Measurements from ENCODE around the gene ANO9. TPM values are rescaled to one million over a fixed set of nuclear protein-coding genes. Genes with fewer than 3 reads are reported as not detected.
"Not testable (repeated sequence)": the region's sequence is repeated elsewhere in the genome, so short reads cannot be mapped to it uniquely, and the experiment has no call there.

Gene ANO9
- total RNA-seq, 1 donor from 2014 or later, result 0.38 TPM

DNA sequence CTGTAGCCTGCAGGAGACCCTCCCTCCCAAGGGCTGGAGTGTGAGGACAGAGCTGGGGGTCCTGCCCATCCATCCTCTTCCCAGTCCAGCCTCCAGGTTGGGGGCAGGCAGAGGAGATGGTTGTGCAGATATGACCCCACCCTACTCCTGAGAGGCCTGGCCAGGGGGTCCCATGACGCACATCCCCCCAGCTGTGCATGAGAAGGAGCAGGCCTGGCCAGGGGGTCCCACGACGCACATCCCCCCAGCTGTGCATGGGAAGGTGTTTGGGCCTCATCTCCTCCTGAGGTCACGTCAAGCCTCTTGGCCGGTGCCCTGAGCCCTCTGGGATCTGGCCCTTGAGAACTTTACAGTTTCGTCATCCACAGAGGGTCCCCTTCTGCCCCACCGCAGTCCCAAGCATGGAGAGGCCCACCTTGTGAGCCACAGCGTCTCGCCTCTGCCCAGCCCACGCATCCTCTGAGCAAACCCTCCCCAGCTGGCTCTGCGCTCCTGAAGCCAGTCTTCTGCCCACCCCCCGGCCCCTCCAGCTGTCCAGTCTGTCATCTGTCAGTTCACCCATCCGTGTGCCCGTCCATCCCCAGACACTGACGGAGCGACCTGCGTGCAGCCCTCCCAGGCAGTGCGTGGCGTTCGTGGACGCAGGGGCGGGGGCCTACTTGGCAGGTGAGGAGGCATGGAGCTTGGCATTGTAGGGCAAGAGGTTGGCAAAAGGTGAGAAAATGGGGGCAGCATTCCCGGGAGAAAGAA lies 2.3 kb downstream of the ANO9 start:
- DNase-seq (ENCODE audit: low spot score), result no peak

DNA sequence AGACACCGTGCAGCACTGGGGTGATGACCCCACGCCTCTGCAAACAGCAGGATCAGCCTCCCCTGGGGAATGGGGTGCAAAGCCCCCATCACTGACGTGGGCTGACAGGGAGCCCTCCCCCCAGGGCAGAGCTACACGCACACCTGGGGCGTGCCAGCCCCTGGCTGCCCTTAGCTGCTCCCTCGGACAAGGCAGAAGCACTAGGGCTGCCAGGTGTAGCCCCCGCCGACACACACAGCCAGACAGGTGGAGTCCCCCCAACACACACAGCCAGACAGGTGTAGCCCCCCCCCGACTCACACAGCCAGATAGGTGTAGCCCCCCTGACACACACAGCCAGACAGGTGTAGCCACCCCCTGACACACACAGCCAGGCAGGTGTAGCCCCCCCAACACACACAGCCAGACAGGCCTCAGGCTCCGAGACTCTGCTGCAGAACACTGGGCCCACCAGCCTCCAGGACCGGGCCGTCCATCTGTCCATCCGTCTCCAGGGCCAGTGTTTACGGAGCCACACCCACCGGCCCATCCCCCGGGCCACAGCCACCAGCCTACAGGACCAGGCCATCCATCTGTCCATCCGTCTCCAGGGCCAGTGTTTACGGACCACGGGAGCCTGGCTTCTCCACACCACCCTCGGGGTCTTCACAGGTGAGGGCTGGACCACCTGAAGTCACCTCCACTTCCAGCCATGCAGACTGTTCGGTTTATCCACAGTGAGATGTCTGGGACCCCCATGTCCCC lies 3.5 kb downstream of the ANO9 start:
- no peak for DNase-seq (ENCODE audit: low spot score)
- intact Hi-C loops (cut with DNase I), result no loop called here

More for the DNA sequence above, 2.3 kb downstream of the ANO9 start:
- intact Hi-C loops (cut with DNase I), result no loop called here

DNA sequence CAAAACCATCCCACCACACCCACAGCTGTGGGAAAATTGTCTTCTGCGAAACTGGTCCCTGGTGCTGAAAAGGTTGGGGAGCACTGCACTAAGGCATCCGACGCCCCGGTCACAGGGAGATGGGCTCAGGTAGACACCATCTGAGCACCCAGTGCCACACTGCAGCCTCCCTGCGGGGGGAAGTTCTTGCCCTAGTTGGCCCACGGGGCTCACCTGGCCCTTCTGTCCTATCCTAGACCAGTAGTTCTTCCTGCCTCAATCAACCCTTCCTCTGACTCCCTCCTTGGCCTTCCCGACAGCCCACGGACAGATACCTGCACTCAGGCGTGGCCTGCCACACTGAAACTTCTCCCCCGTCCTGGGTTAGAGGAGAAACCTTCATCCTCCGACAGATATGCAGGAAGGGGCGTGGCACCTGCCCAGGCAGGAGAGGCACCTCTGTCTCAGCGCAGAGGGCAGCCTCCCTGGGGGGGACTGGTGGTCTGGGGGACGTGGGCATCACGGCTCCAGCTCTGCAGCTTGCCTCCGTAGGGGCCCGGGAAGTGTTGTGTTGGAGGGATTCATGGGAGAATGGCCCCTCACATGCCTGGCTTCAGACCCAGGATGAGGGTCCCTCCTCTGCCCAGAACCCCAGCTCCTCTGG lies 4.5 kb downstream of the ANO9 start:
- intact Hi-C loops (cut with DNase I), result no loop called here
- no peak for DNase-seq (ENCODE audit: low spot score)

DNA sequence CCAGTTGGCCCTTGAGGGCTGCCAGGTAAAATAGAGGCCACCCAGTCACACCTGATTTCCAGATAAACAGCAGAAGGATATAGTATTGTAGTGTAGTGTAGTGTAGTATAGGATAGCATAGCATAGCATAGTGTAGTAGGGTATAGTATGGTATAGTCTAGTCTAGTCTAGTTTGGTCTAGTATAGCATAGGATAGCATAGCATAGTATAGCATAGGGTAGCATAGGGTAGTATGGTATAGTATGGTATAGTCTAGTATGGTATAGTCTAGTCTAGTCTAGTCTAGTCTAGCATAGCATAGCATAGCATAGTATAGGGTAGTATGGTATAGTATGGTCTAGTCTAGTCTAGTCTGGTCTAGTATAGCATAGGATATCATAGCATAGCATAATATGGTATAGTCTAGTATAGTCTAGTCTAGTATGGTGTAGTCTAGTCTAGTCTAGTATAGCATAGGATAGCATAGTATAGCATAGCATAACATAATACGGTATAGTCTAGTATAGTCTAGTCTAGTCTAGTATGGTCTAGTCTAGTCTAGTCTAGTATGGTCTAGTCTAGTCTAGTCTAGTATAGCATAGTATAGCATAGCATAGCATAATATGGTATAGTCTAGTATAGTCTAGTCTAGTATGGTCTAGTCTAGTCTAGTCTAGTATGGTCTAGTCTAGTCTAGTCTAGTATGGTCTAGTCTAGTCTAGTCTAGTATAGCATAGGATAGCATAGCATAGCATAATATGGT lies 6.6 kb downstream of the ANO9 start:
- intact Hi-C loops (cut with DNase I); DNase-seq (ENCODE audit: low spot score): not testable (repeated sequence)

DNA sequence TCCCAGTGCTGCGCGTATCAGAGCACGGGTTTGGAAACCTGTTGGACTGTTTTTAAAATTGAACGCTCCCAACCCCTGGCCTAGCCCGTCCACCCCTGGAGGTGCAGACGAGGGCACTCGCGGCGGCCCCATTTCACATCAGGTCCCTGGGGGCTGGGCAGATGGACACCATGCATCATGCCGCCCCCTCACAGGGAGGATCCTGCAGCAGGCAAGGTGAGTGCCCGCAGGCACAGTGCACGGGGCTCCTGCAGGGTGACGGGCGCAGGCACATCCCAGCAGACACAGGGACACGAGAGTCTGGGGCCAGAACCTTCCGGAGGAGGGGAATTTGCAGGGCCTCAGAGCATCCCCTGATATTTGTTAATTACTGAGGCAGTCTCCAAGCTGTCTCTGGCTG lies 7.3 kb downstream of the ANO9 start:
- no peak for DNase-seq (ENCODE audit: low spot score)
- intact Hi-C loops (cut with DNase I), result no loop called here

DNA sequence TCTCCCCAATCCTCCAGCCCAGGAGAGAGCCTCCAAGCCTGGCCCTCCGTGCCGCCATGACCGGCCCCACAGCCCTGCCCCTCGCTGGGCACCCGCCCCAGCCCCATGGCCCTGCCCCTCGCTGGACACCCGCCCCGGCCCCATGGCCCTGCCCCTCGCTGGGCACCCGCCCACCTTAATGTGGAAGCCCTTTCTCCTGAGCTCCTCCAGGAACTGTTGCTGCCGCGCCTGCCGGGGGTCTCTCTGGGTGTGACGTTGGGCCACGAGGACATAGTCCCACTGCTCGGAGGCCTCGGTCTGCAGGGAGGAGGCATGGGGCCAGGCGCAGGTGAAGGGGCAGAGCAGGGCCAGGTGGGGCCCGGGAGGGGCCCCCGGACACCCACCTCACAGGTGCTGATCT lies 8.2 kb downstream of the ANO9 start:
- DNase-seq (ENCODE audit: low spot score), result no peak
- intact Hi-C loops (cut with DNase I), result no loop called here

DNA sequence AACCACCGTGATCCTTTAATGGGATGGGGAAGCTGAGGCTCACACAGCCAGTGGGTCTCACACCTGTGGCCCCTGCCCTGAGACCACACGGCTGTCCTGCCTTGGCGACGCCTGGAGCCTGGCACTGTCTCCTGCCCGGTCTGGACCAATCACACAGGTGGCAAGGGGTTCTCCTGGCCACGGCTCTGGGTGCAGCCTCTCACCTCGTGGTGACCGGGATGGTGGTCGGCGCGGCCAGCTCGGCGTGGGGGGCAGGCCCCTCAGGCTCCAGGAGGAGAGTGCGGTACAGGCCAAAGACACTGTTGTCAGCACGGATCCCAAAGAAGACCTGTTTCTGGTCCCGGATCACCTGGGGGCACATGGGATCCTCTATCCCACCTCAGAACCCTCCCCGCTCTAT lies 8.7 kb downstream of the ANO9 start:
- no peak for DNase-seq (ENCODE audit: low spot score)

DNA sequence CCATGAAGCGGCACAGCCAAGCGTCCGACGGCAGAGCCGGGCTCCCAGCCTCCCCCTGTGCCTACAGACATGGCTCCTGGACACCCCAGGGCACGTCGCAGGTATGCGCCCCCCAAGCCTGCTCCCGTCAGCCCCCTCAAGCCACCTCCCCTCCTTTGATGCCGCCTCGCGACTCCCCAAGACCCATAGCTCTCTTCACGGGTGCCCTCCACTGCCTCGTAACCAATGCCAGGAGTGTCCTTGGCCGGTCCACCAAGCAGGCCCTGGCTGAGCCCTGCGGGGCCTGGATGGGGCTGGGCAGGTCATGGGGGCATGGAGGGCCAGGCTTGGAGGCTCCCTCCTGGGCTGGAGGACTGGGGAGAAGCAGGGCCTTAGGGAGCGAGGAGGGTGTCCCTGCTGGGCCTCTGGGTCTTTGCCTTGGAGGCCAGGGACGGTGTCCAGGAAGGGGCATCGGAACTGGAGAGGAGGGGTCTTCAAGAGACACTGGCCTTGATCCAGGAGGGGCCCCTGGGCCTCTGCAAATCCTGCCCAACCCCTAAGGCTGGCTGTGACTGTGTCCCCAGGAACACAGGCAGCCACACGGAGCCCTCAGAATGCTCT lies 9.2 kb downstream of the ANO9 start:
- intact Hi-C loops (cut with DNase I), result no loop called here
- DNase-seq (ENCODE audit: low spot score), result no peak

More for the DNA sequence above, 8.7 kb downstream of the ANO9 start:
- intact Hi-C loops (cut with DNase I), result no loop called here

DNA sequence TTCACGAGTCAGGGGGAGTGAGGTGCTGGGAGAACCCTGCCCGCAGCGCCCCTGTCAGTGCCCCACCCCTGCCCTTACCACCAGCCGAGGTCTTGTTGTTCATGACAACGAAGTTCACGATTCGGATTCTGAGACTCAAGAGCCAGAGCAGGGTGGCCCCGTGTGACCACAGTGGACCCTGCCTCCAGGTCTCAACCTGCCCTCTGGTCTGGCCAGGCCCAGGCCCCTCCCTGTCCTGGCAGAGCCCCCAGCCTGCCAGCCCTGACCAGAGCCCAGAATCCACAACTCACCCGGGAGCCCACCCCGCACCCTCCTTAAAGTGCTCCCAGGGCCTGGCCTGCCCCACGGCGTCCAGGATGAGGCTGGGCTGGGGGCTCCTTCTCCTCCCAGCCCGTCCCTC lies 9.9 kb downstream of the ANO9 start:
- no peak for DNase-seq (ENCODE audit: low spot score)
- intact Hi-C loops (cut with DNase I), result no loop called here

DNA sequence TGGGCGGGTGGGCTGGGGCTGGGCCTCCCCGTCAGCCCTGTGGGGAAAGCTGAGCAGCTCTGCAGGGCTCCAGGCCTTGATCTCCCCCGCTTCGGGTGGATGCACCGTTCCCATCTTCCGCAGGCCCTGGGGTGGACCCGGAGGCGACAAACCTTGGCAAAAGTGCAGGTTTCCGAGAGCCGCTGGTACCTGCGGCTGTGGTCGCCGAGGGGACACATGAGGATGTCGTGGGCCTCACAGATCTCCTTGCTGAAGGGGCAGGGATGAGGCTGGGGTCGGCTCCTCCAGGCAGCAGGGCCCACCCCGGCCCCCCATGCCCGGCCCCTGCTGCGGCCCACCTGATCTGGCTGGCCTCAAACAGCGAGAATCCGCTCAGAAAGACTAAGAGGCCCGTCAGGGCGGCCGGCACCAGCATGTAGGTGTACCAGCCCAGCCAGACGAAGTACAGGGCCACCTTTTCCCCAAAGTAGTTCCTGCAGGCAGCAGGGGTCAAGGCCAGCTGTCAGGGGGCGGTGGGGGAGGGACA lies 11.8 kb downstream of the ANO9 start:
- intact Hi-C loops (cut with DNase I), result no loop called here
- DNase-seq (ENCODE audit: low spot score), result no peak

DNA sequence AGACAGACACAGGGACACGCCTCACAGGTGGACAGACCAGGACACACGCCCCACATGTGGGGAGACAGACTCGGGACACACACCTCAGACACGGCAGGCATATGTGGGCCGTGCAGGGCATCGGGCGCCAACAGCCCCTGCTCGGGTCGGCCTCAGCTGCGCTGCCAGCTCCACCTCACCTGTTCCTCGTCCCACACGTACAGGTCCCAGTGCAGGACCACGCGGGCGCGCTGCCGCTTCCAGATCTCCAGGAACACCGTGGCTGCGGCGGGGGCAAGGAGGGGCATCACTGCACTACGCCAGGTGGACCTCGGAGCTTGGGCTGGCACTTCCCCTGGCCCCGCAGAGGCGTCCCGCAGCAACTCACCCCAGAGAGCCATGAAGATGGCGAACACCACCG lies 12.4 kb downstream of the ANO9 start:
- no peak for DNase-seq (ENCODE audit: low spot score)
- intact Hi-C loops (cut with DNase I), result no loop called here

DNA sequence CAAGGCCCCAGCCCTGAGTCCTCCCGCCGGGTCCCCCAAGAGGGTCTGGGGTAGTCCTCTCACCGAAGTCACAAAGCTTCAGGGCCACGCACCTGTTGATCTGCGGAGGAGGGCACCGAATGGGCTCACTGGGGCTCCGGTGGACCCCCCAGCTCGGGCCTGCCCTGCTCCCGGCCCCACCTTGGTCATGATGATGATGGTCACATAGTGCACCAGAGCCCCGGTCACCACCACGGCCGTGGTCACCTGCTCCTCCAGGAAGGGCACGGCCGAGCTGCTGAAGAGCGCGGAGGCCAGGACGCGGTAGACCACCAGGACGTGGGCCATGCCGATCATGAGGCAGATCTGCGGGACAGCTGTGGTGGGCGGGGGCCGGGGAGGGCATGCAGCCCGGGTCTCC lies 13.5 kb downstream of the ANO9 start:
- no peak for DNase-seq (ENCODE audit: low spot score)
- intact Hi-C loops (cut with DNase I), result no loop called here

DNA sequence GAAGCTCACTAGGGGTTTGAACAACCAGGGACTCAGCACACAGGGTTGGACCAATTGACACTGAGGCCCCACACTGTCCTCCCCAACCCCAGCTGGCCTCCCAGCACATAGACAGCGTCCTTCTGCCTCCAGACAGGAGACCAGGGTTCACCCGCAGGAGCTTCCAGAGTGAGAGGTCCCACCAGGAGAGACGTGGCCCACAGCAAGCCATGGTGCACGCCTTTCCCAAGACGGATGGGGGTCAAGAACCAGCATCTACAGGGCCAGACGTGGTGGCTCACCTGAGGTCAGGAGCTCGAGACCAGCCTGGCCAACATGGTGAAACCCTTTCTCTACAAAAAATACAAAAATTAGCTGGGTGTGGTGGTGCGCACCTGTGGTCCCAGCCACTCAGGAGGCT lies 15.0 kb downstream of the ANO9 start:
- intact Hi-C loops (cut with DNase I), result no loop called here
- no peak for DNase-seq (ENCODE audit: low spot score)

DNA sequence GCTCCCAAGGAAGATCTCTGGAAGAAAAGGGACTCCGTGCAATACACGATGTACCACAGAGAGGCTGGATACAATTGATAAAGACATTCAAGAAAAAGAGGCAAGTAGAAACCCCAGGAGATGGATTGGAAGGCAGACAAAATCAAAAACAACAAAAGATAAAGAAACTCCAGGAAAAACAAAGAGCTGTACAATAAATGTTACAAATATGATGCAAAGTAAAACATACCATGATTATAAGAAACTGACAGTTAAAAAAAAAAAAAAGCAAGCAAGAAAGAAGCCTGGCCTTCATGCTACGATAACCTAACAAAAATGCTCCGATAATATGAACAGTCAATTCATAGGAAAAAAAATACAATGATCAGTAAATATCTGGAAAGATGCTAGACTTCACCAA lies 16.5 kb downstream of the ANO9 start:
- intact Hi-C loops (cut with DNase I), result no loop called here
- DNase-seq (ENCODE audit: low spot score), result no peak

DNA sequence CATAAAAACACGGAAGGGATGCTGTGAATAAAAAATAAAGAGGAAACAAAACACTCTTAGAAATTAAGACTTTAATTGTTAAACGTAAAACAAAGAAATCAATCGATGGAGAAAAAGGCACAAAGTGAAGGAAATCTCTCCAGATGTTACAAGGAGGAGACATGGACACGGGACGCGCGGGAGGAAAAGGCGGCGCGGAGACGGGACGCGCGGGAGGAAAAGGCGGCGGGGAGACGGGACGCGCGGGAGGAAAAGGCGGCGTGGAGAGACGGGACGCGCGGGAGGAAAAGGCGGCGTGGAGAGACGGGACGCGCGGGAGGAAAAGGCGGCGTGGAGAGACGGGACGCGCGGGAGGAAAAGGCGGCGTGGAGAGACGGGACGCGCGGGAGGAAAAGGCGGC lies 17.0 kb downstream of the ANO9 start:
- intact Hi-C loops (cut with DNase I); DNase-seq (ENCODE audit: low spot score): not testable (repeated sequence)

DNA sequence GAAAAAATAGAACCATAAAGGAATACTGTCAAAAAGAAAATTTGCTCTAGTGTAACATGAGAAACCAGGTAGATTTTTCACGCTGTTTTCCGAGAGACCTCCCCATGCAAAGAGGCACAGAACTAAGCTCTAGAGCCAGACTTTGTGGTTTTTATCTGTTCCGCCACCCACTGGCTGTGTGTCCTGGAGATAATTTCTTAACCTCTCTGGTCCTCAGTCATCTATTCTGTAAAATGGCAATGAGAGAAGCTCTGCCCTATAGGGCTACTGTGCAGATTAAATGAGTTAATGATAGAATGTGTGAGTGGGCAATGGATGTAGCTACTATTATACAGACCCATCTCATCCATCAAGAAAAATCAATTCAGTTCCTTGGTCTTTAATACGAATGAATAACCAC lies 17.6 kb downstream of the ANO9 start:
- DNase-seq (ENCODE audit: low spot score), result no peak
- intact Hi-C loops (cut with DNase I), result no loop called here

DNA sequence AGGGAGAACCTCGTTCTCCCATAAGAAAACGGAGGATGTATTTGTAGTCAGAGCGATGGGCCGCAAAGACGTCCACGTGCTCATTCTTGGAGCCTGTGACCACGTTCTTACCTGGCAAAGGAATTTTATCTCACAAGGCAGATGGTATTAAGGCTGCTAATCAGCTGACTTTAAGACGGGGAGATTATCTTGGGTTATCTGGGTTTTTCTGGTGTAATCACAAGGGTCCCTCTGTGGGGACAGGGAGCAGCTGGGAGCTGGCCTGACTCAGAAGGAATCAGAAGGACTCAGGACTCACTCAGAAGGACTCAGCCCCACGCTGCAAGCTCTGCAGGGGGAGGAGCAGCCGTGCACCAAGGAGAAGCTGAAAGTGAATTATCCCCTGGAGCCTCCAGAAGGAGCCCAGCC lies 19.6 kb downstream of the ANO9 start:
- DNase-seq (ENCODE audit: low spot score), result no peak
- intact Hi-C loops (cut with DNase I), result no loop called here

DNA sequence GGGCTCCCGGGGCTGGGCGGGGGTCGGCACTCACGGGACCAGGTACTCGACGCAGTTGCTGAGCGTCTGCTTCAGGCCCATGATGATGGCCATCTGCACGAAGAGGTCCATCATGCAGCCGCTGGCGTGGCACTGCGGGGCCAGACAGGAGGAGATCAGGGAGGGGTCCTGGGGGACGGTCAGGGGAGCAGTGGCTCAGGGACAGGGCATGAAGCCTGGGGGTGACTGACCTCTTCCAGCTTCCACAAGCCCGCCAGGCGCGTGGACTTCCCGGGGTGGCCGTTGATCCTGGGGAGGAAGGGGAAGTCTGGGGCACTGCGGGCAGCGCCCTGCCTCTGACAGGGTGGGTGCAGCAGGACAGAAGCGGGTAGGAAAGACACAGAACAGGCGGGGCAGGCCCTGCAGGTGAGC lies 20.9 kb downstream of the ANO9 start:
- intact Hi-C loops (cut with DNase I), result no loop called here
- DNase-seq (ENCODE audit: low spot score), result peak; percentile 67

DNA sequence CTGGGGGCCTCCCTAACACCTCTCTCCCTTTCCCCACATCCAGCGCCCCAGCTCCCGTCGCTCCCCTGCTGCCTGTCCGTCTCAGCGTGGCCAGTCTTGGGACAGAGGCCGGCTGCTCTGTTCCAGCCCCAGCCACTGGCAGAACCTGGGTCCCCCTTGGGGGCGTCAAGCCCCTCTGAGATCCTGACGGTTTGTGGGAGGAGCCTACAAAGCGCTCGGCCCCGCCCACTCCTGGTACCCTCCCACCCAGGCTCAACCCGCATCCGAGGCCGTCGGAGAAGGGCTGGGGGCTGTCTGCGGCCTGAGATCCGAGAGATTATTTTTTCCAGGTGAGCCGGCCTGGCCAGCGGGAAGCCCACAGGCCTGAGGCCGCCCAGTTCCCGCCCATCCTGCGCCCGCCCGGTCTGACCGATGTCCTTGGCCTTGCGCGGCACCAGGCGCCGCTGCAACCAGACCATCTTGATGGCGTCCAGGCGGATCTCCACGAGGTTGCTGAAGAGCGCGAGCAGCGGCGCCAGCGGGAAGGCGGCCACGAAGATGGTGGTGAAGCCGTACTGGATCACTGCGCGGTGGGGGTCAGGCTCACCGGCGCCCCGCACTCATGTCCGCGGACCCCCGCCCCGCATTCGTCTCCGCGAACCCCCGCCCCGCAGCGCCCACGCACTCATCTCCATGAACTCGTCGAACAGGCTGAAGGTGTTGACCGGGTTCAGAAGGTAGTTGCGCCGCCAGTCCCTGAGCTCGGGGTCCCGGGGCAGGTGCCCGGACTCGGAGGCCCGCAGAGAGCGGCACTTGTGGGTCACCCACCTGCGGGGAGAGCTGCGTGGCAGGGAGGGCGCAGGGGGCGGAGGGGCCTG lies 21.5 kb downstream of the ANO9 start:
- DNase-seq (ENCODE audit: low spot score), result peak; percentile 71
- intact Hi-C loops (cut with DNase I), result no loop called here
